ENCODE data around the gene SLC4A9. TPM values are rescaled to one million over a fixed set of nuclear protein-coding genes. Genes with fewer than 3 reads are reported as not detected.

SLC4A9 gene
- total and polyA plus RNA-seq, 2 experiments from 2014 or later = 0.07 to 0.53 TPM

GRCh38 chr5:140400730-140401361, 40.9 kb downstream of the SLC4A9 start:
- H3K79me2 ChIP-seq = peaks cover 52% of the 10 kb centered on the region
- no peaks in the 10 kb centered on the region for H3K9me2 ChIP-seq (replicated peaks; ENCODE audit: insufficient read depth)
- WGBS (ENCODE audit: low lambda C conversion rate, missing lambda C conversion rate) = under 1% methylated on average over 54 of the region's 54 CpGs
- TF ChIP-seq CTCF (IDR thresholded peaks at IDR 0.05; ENCODE audit: poor library complexity) (no peak), EZH2phosphoT487 (IDR thresholded peaks at IDR 0.05; ENCODE audit: low read depth, severe bottlenecking, unreplicated experiment) (no peak), EZH2 (IDR thresholded peaks at IDR 0.05; ENCODE audit: borderline replicate concordance) (no peak)
- H3K27me3 ChIP-seq = no peaks in the 10 kb centered on the region
- no peaks in the 10 kb centered on the region for H3K9me3 ChIP-seq (ENCODE audit: low read depth)
- peaks cover 34% of the 10 kb centered on the region for H4K20me1 ChIP-seq (ENCODE audit: insufficient read depth, poor library complexity, severe bottlenecking)
- H3K27ac ChIP-seq = peak overlapping the region; percentile 77
- peak overlapping the region; percentile 88 for H3K4me2 ChIP-seq
- DNase-seq (ENCODE audit: low spot score) = peak; percentile 95
- peak overlapping the region; percentile 26 for H3K4me3 ChIP-seq
- peak overlapping the region; percentile 42 for H2AFZ ChIP-seq
- no peaks in the 10 kb centered on the region for H3K36me3 ChIP-seq (replicated peaks; ENCODE audit: insufficient read depth, low read depth)
- peaks cover 18% of the 10 kb centered on the region for H3K4me1 ChIP-seq (ENCODE audit: insufficient read depth)

DNA sequence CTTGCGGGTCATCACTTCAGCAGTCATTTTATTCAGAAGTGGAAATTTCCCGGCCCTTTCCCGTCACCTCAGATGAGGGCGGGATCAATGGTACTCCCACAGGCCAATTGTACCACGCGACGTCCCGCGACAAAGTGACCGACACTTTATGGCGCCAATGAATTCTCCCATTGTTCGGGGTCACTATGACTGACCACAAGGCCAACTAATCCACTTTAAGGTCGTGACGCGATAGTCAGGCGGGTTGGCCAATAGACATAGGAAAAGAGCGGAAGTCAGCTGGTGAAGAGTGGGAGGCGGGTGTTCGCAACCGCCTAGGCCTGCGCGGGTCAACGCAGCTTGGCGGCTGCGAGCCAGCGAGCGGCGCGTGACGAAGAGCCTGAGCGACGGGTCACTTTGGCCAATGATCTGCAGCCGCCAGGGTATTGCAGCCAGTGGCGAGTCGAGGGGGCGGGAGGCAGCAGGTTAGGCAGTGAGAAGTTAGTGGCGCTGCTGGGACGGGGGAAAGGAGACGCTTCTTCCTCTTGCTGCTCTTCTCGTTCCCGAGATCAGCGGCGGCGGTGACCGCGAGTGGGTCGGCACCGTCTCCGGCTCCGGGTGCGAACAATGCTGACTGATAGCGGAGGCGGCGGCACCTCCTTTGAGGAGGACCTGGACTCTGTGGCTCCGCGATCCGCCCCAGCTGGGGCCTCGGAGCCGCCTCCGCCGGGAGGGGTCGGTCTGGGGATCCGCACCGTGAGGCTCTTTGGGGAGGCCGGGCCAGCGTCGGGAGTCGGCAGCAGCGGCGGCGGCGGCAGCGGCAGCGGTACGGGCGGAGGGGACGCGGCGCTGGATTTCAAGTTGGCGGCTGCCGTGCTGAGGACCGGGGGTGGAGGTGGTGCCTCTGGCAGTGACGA, 41.6 kb downstream of the SLC4A9 start, which contains the start of gene ANKHD1:
Gene ANKHD1 (plus strand): TSS at position 472 of the 896 bp plus-strand sequence. CDS start 135 bp downstream, at position 607.
- peak within 1 kb of the TSS; percentile 88 for H3K4me2 ChIP-seq
- H3K27ac ChIP-seq = peak within 1 kb of the TSS; percentile 92
- H2AFZ ChIP-seq = peak within 1 kb of the TSS; percentile 42
- peak within 1 kb of the TSS; percentile 44 for H3K4me3 ChIP-seq
- DNase-seq (ENCODE audit: low spot score) = peak; percentile 99
- no peaks in the 10 kb centered on the region for H3K36me3 ChIP-seq (replicated peaks; ENCODE audit: insufficient read depth, low read depth)
- H3K79me2 ChIP-seq = peaks cover 59% of the 10 kb centered on the region
- peaks cover 41% of the 10 kb centered on the region for H4K20me1 ChIP-seq (ENCODE audit: insufficient read depth, poor library complexity, severe bottlenecking)
- H3K9me3 ChIP-seq (ENCODE audit: low read depth) = no peaks in the 10 kb centered on the region
- no peak for TF ChIP-seq EZH2phosphoT487 (IDR thresholded peaks at IDR 0.05; ENCODE audit: low read depth, severe bottlenecking, unreplicated experiment)
- TF ChIP-seq EZH2 (IDR thresholded peaks at IDR 0.05; ENCODE audit: borderline replicate concordance) = no peak
- no peak for TF ChIP-seq CTCF (IDR thresholded peaks at IDR 0.05; ENCODE audit: poor library complexity)
- H3K27me3 ChIP-seq = no peaks in the 10 kb centered on the region
- H3K4me1 ChIP-seq (ENCODE audit: insufficient read depth) = peaks cover 18% of the 10 kb centered on the region
- 1% methylated on average over 83 of the region's 83 CpGs for WGBS (ENCODE audit: low lambda C conversion rate, missing lambda C conversion rate)
- no peaks in the 10 kb centered on the region for H3K9me2 ChIP-seq (replicated peaks; ENCODE audit: insufficient read depth)

GRCh38 chr5:140402258-140403074, 42.5 kb downstream of the SLC4A9 start:
- Histone ChIP-seq H3K9me2 (replicated peaks; ENCODE audit: insufficient read depth) (no peaks in the 10 kb centered on the region), H3K4me1 (ENCODE audit: insufficient read depth) (peaks cover 18% of the 10 kb centered on the region), H4K20me1 (ENCODE audit: insufficient read depth, poor library complexity, severe bottlenecking) (peaks cover 49% of the 10 kb centered on the region), H3K27me3 (no peaks in the 10 kb centered on the region), H3K9me3 (ENCODE audit: low read depth) (no peaks in the 10 kb centered on the region), H3K36me3 (replicated peaks; ENCODE audit: insufficient read depth, low read depth) (no peaks in the 10 kb centered on the region), H3K27ac (peak overlapping the region; percentile 92), H3K79me2 (peaks cover 68% of the 10 kb centered on the region), H3K4me2 (peak overlapping the region; percentile 72), H2AFZ (peak overlapping the region; percentile 15), H3K4me3 (peak overlapping the region; percentile 44)
- peak; percentile 79 for DNase-seq (ENCODE audit: low spot score)
- no peak for TF ChIP-seq CTCF (IDR thresholded peaks at IDR 0.05; ENCODE audit: poor library complexity)
- TF ChIP-seq EZH2phosphoT487 (IDR thresholded peaks at IDR 0.05; ENCODE audit: low read depth, severe bottlenecking, unreplicated experiment) = no peak
- no peak for TF ChIP-seq EZH2 (IDR thresholded peaks at IDR 0.05; ENCODE audit: borderline replicate concordance)
- 7% methylated on average over 36 of the region's 36 CpGs for WGBS (ENCODE audit: low lambda C conversion rate, missing lambda C conversion rate)

All from hepatocyte (in vitro differentiated cells).